Hematopoietic multipotent progenitor cell treated with erythropoietin and hydrocortisone succinate and interleukin-3 and kit ligand, for 6 days (in vitro differentiated cells): ENCODE results near the gene TMEM126B.
"Not testable (repeated sequence)": the region's sequence is repeated elsewhere in the genome, so short reads cannot be mapped to it uniquely, and the experiment has no call there.

Experiments
- DNase-seq: peaks from one replicate; pipeline ENCODE4 v3.0.0-alpha.2; 2015

Gene TMEM126B

DNA sequence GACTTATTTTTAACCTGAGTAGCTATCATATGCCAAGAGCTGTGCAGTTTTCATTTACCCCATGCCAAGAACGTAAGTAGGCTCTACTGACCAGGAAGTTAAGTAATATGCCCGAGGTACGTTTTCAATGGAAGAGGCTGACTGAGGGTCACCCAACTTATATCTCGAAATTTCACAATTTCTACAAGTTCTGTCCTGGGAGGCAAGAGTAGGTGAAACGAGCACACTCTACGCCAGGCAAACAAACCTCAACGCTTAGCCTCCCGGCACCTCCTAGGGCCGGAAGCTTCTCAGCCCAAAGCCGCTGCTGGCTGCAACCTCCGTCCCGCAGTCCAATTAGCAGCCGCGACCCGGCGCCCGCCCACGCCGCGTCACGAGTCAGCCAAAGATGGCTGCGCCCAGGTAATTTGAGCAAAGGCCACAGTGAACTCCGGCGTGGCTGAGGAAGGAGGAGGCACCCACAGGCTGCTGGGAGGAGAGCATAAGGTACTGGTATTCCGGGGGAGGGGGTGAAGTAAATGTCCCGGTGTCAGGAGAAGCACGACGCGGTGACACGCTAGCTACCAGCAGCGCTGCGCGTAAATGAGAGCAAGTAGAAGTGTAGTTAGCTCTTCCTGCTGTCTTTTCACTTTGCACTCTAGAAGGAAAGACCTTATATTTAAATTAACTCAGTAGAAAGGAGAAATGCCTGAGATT, 19.4 kb downstream of the TMEM126B start, which contains the start of gene TMEM126A:
TMEM126A (plus strand) TSS at position 364 of the 696 bp plus-strand sequence. CDS start 2,289 bp downstream, outside the sequence.
- DNase-seq, result peak; percentile 93

DNA sequence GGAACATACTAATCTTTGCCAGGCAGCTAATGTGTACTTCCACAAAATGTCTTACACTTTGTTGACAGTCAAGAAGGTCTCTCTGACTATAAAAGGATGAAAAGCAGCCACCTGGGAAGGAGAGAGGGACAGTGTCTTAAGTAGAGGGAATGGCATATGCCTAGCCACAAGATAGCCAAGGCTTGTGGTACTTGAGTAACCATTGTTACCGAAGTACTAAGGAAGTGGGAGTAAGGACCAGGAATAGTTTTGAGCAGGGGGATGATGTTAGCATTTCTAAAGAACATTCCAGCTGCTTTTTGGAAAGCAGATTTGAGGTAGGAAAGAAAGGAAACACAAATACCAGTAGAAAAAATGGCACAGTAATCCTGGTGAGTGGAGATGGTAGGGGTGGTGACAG, 22.7 kb downstream of the TMEM126B start:
- no peak for DNase-seq

DNA sequence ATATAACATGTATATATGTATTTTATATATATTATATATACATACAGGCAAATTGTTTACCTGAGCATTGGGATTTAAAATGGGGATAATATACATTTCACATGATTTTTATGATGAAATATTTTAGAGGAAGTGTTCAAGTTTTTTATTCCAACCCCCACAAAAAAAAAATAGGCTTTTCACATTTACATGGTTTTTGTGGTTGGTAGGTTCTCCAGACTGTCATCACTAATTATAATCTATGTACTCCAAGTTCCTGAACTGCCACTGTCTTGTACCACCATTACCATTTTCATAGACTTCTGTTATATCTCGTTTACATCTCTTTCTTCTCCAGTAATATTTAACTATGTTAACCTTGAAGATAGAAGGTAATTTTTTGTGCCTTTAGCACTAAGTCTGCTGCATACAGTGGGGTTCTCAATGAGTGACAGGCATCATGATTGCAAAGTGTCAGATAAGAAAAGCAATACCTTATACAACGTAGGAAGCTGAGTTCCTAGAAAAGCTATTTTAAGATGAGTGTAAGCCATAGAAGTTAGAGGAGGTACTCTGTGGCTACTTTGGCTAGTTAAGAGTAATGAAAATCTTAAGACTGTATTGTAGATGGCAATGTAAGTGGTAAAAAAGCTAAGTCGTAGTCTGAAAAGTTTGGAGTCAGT, 24.5 kb downstream of the TMEM126B start:
- peak; percentile 51 for DNase-seq

DNA sequence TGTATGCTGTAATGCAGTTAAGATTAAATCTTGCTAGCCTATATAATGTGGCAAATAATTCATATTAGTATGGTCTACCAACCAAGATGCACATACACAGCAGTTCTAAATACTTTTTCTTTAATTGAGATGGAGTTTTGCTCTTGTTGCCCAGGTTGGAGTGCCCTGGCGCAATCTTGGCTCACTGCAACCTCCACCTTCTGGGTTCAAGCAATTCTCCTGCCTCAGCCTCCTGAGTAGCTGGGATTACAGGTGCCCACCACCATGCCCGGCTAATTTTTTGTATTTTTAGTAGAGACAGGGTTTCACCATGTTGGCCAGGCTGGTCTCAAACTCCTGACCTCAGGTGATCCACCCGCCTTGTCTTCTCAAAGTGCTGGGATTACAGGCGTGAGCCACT, 25.9 kb downstream of the TMEM126B start:
- not testable (repeated sequence) for DNase-seq

DNA sequence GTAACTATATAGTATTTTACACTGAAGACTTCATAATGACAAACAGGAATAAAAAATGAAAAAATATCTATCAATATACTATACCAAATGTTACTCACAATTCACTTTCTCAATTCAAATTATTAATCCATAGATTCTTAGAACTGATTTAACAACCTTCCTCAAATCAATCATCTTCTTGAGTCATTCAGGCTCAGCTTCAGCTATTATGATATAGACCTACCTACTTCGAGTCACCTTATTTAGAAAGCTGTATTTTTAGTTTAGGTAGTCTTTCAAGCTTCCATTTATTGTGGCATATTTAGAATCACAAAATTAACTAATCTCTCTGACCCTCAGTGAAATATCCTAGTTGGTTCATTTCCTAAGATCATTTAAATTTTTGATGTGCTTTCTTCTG, 28.4 kb downstream of the TMEM126B start:
- no peak for DNase-seq

DNA sequence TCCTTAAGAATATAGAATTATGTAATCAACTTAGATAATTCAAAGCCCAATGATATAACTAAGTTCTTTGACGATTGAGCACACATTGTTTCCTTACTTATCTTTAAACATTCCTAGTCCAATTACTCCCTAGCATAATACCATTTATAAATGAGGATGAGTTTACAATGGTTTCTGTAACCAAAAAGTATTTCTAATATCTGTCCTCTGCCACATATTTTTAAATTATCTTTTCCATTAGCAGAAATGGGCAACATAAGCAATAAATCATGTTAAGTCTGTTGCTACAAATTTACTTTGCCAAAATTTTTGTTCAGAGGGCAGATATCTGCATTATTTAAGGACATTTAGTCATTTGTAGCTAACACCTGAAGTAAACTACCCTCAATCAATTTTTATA, 29.8 kb downstream of the TMEM126B start:
- no peak for DNase-seq

DNA sequence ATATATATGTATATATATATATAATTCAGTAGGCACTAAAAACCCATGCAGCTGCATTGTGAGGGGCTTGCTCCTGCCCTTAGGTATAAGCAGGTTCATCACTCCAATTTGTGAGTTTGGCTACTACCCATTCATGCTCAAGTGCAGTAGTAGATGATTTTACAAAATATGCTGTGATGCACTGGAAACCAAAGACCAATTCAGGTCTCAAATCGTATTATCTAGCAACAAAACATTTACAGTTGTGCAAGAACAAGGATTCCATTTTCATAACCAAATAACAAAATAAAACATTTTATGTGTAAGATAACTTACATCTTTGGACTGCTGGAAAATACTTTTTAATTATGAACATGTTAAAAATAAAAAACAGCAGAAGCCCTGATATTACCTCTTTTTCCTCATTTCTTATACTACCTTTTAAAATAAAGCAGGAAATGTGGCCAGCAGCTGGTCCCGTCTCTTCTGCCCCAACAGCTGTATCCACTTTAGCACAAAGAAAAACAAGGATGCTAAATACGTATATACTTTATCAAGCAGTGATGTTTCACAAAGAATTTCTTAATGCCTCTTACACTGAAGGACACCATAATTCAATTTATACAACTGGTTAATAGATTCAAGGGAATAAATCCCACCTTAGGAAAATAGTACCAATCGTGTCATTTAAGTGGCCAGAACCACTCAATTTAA, 33.7 kb downstream of the TMEM126B start:
- no peak for DNase-seq

DNA sequence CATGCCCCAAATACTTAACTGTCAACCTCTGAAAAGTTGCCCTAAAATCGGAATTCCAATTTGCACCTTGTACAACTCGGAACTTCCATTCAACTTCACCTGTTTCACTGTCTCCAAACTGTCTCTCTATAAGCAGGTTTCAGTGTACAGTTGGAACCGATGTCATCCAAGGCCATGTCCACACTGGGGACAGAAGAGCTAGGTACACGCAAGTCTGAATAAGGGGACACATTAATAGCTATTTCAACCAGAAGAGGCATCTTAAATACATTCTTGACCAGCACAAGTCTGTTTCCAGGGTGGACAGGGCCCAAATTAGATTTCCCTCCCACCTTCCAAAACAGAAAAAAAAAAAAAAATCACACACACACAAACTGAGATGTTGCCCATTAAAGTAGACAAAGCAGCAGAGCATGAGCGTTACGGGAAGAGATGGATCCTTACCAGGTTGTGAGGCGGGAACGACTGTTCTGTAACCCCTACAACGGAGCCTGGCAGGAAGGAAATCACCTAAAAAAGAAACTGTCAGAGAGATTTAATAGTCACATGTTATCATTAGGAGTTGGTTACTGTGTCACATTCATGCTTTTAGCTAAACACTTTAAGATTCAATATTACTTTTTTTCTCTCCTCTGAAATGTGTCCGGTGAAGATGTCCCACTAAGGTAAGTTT, 34.8 kb downstream of the TMEM126B start:
- DNase-seq, result no peak

DNA sequence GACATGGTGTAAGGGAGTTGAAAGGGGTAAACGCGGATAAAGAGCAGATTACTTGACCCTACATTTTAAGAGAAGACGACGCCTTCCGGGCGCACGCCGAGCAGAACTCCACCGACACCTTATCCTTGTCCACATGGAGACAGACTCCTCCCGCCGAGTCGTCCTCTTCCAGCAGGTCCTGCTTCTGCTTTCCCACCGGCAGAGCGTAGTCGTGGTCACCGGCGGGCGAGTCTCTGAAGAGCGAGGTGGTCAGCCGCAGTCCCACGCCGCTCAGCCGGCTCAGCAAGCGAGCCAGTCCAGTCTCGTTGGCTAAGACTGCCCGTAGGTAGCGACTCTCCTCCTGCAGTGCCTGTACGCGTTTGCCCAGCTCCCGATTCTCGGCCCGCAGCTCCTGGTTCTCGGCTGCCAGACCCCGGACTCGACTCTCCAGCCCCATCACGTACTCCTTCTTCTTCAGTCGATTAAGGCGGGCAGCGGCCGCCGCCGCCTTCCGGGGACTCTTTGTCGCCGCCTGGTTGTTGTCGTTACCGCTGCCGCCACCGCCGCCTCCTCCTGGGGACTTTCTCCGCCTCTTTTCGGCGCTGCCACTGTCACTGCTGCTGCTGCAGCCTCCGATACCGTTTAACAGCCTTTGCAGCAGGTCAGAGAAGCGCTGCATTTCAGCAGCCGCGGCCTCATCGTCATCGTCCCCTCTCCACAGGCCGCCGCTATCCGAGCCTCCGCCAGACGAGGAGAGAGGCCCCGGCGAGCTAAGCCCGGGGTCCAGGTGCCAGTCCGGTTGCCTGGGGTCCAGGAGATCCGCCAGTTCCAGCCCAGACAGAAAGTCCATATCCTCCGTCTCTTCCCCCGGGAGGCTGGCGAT, 35.6 kb downstream of the TMEM126B start:
- DNase-seq, result peak; percentile 91

DNA sequence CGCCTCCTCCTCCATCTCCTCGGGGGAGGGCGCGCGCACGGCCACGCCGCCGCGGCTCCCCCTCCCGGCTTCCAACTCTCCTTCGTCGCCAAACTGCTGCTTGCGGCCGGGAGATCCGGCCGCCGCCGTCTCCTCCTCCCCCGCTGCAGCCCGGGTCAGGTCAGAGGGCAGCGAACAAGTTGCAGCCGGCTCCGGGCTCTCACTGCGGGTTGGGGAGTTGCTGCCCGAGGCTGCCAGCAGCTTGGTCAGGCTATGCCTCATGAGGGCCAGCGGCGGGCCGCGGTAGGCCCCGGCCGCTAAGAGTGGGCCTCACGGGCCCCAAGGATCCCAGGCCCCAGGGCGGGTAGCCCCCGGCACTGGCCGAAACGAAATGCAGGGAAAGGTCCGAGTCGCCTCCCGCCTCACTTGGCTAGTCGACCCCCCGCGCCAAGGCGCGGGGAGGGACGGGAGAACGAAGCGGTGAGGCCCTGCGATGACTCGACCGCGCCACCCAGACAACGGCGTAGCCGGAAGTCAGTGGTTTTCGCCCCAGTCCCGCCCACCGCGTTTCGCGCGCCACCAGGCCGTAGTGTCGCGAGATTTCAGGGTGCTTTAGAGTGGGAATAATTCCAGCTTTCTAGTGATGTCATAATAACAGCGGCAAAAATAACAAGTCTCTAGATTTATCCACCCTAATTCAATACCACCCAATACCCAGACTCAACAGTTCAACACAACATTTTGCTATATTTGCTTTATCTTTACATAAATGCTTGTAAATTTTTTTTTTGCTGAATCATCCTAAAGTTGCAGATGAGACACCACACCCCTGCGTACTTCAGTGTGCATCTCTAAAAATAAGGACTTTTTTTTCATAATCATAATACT, 36.5 kb downstream of the TMEM126B start, which contains the start of gene CREBZF:
CREBZF (minus strand) TSS at position 515 of the 867 bp plus-strand sequence; CDS start at position 261, 254 bp downstream.
- peak; percentile 98 for DNase-seq

DNA sequence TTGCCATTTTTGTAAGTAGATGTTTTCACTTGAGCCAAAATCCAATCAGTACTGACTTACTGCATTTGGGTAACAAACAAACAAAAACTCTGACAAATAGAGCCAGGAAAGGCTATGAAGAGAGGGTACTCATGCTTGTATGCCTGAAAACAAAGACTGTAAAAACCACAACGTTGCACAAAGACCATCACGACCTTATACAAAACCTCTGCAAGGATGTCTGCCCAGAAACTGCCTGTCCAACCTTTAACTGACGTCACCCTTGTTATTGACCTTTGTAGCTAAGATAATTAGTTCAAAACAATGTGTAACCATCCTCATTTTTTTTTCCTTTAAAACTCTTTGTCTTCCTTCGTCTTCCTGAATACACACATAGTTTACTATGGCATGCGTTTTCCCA, 37.3 kb downstream of the TMEM126B start:
- DNase-seq, result no peak

DNA sequence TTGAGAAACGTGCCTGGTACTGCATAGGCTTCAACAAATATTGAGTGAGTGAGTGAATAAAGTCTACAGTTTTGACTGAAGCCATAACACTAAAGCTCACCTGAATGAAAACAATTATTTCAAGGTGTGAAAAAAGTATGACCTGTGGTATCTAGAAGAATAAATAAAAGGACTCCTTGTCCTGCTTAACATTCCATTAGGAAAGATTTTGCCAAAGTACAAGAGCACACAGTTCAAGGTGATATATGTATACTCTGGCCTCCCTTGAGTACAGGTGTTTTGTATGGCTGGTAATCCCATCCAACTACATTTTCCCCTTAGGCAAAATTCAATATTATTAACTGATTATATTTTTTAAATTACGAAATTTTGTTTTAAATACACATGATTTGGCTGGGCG, 38.3 kb downstream of the TMEM126B start:
- DNase-seq, result no peak

DNA sequence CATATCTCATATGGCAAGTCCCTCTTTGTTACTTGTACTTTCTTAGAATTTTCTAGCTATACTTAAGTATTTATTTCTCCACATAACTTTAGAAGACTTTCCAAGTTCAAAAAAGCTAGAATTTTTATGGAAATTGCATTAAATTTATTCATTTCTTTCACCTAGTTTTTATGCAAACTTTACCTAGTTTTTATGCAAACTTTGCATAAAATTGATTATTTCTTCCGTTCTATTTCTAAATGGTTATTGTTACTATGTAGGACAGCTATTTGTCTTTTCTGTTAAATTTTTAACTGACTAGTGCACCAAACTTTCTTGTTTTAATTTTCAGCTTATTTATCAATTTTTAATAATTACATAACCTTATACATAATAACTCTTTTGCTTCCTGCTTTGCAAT, 39.8 kb downstream of the TMEM126B start:
- no peak for DNase-seq

DNA sequence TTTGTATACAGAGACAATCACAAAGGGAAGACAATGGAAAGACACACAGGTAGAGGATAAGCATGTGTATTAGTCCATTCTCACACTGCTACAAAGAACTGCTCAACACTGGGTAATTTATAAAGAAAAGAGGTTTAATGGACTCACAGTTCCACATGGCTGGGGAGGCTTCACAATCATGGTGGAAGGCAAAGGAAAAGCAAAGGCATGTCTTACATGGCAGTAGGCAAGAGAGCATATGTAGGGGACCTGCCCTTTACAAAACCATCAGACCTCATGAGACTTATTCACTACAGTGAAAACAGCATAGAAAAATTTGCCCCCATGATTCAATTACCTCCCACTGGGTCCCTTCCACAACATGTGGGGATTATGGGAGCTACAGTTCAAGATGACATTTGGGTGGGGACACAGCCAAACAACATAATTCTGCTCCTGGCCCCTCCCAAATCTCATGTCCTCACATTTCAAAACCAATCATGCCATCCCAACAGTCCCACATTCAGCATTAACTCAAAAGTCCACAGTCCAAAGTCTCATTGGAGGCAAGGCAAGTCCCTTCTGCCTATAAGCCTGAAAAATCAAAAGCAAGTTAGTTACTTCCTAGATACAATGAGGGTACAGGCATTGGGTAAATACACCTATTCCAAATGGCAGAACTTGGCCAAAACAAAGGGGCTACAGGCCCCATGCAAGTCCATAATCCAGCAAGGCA, 42.7 kb downstream of the TMEM126B start:
- DNase-seq, result not testable (repeated sequence)

DNA sequence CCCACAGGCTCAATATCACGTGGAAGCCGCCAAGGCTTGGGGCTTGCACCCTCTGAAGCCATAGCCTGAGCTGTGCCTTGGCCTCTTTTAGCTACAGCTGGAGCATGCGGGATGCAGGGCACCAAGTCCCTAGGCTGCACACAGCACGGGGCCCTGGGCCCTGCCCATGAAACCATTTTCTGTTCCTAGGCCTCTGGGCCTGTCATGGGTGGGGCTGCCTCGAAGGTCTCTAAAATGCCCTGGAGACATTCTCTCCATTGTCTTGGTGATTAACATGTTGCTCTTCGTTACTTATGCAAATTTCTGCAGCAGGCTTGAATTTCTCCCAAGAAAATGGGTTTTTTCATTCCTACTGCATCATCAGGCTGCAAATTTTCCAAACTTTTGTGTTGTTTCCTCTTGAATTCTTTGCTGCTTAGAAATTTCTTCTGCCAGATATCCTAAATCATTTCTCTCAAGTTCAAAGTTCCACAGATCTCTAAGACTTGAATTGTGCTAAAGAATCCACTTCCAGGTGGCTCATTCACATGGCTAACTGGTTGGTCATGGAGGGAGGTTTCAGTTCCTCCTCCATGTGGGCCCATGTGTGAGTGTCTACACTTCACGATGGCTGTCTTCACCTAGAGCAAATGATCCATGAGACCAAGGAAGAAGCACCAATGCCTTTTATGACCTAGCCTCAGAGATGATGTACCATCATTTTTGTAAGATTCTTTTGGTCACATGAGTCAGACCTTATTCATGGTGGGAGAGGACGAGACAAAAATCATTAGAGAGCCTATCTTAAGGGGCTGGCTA, 43.9 kb downstream of the TMEM126B start:
- no peak for DNase-seq

DNA sequence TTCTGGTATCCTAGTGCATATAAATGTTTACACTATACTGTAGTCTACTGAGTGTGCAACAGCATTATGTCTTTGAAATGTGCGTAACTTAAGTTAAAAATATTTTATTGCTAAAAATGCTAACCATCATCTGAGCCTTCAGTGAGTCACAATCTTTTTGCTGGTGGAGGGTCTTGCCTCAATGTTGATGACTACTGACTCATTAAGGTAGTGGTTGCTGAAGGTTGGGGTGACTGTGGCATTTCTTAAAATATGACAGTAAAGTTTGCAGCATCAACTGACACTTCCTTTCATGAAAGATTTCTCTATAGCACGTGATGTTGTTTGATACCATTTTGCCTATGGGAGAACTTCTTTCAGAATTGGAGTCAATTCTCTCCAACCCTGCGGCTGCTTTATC, 45.0 kb downstream of the TMEM126B start:
- DNase-seq, result no peak

DNA sequence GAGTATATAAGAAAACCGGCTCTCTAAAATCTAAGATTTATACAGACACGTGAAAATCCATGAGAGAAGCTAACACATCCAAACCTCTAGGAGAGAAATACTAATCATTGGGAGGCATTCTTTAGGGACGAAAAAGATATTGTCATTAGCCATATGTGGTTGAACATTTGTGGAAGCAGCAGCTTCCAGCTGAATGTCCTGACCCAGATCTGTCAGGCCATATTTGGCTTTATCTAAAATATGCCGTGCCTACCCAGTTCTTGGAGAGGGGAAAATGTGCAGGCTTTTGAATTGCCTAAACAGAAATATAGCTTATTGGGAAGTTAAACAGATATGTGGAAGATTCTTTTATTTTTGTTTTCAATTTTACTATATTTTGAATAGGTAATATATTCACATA, 51.2 kb downstream of the TMEM126B start:
- DNase-seq, result no peak

DNA sequence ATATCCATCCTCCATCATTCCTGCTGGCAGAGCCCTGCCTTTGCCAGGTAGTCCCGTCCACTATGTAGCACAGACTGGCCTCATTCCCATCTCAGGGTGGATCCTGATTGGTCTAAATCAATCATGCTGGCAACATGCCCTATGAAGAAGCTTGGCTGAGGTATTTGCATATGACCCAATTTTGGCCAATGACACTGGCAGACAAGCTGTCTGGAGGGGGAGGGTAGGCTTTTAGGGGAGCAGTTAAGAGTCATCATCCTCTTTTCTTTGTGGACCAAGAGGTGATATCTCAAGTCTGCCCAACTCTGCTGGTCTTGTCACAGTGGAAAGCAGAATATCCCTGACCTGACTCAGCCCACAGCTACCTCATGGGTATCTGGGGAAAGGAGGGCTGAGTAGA, 52.5 kb downstream of the TMEM126B start:
- peak; percentile 35 for DNase-seq
